Gastroesophageal sphincter (tissue), 4 donors: Measurements from ENCODE around the gene NEIL1. TPM values are rescaled to one million over a fixed set of nuclear protein-coding genes. Genes with fewer than 3 reads are reported as not detected.
"Not testable (repeated sequence)": the region's sequence is repeated elsewhere in the genome, so short reads cannot be mapped to it uniquely, and the experiment has no call there.

Experiments used
- ATAC-seq: fragments of 150-250 bp; one replicate; pipeline ENCODE4 v1.9.1; 2016; ENCODE audit warnings: mild to moderate bottlenecking, moderate library complexity
- H3K27ac ChIP-seq, 4 donors: fragments of 200-600 bp; sonication (generic) in 3 of 4; 1 replicate in 3 of 4; 2 replicates in 1 of 4; pipeline ENCODE4 v1.5.1; 2016 to 2019
- H3K27me3 ChIP-seq: fragments of 200-600 bp; sonication (generic); one replicate; pipeline ENCODE4 v1.5.1; 2019
- H3K36me3 ChIP-seq, 2 donors: fragments of 200-600 bp; sonication (generic); one replicate each; pipeline ENCODE4 v1.5.1; 2019; ENCODE audit warnings: control low read depth in 1 of 2
- H3K4me1 ChIP-seq, 3 donors: fragments of 200-600 bp; sonication (generic); 1 replicate in 2 of 3; 2 replicates in 1 of 3; pipeline ENCODE4 v1.5.1; 2016 to 2019; ENCODE audit warnings: control low read depth in 2 of 3
- H3K4me3 ChIP-seq, 2 donors: fragments of 200-600 bp; sonication (generic); one replicate each; pipeline ENCODE4 v1.5.1; 2019; ENCODE audit warnings: mild to moderate bottlenecking in 1 of 2, moderate library complexity in 1 of 2
- H3K9me3 ChIP-seq, 3 donors: fragments of 200-600 bp; sonication (generic); one replicate each; pipeline ENCODE4 v1.5.1; 2017 to 2019; ENCODE audit warnings: control low read depth in 2 of 3
- CTCF ChIP-seq, 4 experiments: fragments of 200-600 bp in 2 of 4; fragments of 450-650 bp in 2 of 4; sonication (generic) in 1 of 4; IDR thresholded peaks; one replicate each; pipeline ENCODE4 v1.5.1; 2017 to 2019; ENCODE audit warnings: antibody characterized with exemption in 4 of 4, mild to moderate bottlenecking in 2 of 4, moderate library complexity in 2 of 4
- EP300 ChIP-seq: sonication (generic); formaldehyde crosslinking; IDR thresholded peaks from one replicate; pipeline ENCODE4 v1.6.1; 2017; ENCODE audit warnings: antibody characterized with exemption, mild to moderate bottlenecking
- POLR2A ChIP-seq, 2 donors: fragments of 450-650 bp; IDR thresholded peaks; one replicate each; pipeline ENCODE4 v1.6.1; 2017; ENCODE audit warnings: antibody characterized with exemption in 2 of 2, mild to moderate bottlenecking in 2 of 2, moderate library complexity in 1 of 2
- POLR2AphosphoS5 ChIP-seq: sonication (generic); formaldehyde crosslinking; IDR thresholded peaks from one replicate; pipeline ENCODE4 v1.6.1; 2017; ENCODE audit warnings: antibody characterized with exemption
- WGBS, 2 donors: methylation state at CpG; one replicate each; pipeline ENCODE4 v1.1.5; 2018; ENCODE audit warnings: low coverage in 1 of 2; 5-methylcytosine and 5-hydroxymethylcytosine counted together
- total RNA-seq, 4 donors: library from RNA; depleted of rRNA; stranded (reverse); fragments of >200 nt; gene quantifications; one replicate each; pipeline ENCODE4 v1.1.0, GENCODE V29; 2016

Gene NEIL1
- total RNA-seq, 4 donors from 2014 or later = 8.7 to 47.8 (median 28.9) TPM

GRCh38 chr15:75306188-75306587 lies 40.7 kb upstream of the NEIL1 start:
- ATAC-seq = no peak
- H3K9me3 ChIP-seq = no peaks in the 10 kb centered on the region
- no peak overlapping the region for H3K4me3 ChIP-seq
- no peaks in the 10 kb centered on the region for H3K36me3 ChIP-seq
- H3K27ac ChIP-seq = no peak overlapping the region
- WGBS, 2 donors = 49 to 53% methylated on average over 3 of the region's 3 CpGs
- TF ChIP-seq CTCF (IDR thresholded peaks at IDR 0.05) (no peak), POLR2AphosphoS5 (no peak), EP300 (no peak), POLR2A (IDR thresholded peaks at IDR 0.05) (no peak)
- H3K4me1 ChIP-seq = no peaks in the 10 kb centered on the region
- H3K27me3 ChIP-seq = peaks cover 54% of the 10 kb centered on the region

DNA sequence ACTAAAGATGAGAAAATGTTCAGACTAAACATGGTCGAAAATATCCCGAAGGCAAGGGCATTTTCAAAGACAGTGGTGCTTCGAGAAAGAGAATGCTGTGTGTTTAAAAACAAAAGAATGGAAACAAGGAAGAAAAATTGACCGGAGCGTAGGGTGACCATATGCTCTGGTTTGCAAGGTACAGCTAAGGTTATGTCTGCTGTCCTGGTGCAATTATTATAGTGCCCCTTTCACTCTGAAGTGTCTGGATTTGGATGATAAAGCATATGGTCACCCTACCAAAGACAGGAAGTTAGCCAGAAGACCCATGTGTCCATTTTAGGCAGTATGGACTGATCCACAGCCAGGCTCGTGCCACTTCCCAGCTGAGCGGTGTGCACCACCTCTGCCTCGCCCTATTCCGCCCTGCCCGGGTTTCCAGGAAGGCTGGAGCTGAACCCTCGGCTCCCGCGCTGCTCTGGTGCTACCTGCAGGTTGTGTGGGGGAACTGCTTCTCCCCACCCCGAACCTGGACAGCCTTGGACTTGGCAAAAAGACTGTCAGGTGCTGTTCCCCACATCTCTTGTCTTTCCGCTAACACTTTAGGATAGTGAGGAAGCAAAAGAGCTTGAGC lies 39.0 kb upstream of the NEIL1 start:
- Histone ChIP-seq H3K36me3 (no peaks in the 10 kb centered on the region), H3K9me3 (no peaks in the 10 kb centered on the region), H3K27me3 (peaks cover 54% of the 10 kb centered on the region), H3K4me3 (no peak overlapping the region), H3K4me1 (no peaks in the 10 kb centered on the region), H3K27ac (no peak overlapping the region)
- no peak for ATAC-seq
- WGBS, 2 donors = 18 to 67% methylated on average over 6 of the region's 15 CpGs
- TF ChIP-seq EP300 = no peak
- TF ChIP-seq CTCF (IDR thresholded peaks at IDR 0.05) = no peak
- no peak for TF ChIP-seq POLR2A (IDR thresholded peaks at IDR 0.05)
- TF ChIP-seq POLR2AphosphoS5 = no peak

DNA sequence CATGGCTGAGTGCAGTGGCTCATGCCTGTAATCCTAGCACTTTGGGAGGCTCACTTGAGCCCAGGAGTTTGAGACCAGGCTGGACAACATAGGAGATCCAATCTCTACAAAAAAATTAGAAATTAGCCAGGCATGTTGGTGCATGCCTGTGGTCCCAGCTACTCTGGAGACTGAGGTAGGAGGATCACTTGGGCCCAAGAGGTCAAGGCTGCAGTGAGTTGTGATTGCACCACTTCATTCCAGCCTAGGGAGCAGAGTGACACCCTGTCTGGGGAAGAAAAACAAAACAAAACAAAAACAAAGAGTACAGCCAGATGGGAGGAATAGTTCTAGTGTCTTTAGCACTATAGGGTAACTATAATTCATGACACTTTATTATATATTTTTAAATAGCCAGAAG lies 37.1 kb upstream of the NEIL1 start:
- Histone ChIP-seq H3K4me3 (no peak overlapping the region), H3K4me1 (no peaks in the 10 kb centered on the region), H3K36me3 (no peaks in the 10 kb centered on the region), H3K27ac (no peak overlapping the region), H3K9me3 (no peaks in the 10 kb centered on the region), H3K27me3 (peaks cover 46% of the 10 kb centered on the region)
- no peak for TF ChIP-seq CTCF (IDR thresholded peaks at IDR 0.05)
- TF ChIP-seq POLR2A (IDR thresholded peaks at IDR 0.05) = no peak
- no peak for TF ChIP-seq EP300
- ATAC-seq = no peak

- ATAC-seq, H3K27ac ChIP-seq, H3K4me3 ChIP-seq, H3K36me3 ChIP-seq, H3K9me3 ChIP-seq, H3K4me1 ChIP-seq: not testable (repeated sequence)
- WGBS, 2 donors = 75% methylated on average over 1 of the region's 1 CpG; no CpG with 5 or more reads in 1 of the 2 donors
- H3K27me3 ChIP-seq = peaks cover 26% of the 10 kb centered on the region
Measured at GRCh38 chr15:75312548-75312947, 34.3 kb upstream of the NEIL1 start.

DNA sequence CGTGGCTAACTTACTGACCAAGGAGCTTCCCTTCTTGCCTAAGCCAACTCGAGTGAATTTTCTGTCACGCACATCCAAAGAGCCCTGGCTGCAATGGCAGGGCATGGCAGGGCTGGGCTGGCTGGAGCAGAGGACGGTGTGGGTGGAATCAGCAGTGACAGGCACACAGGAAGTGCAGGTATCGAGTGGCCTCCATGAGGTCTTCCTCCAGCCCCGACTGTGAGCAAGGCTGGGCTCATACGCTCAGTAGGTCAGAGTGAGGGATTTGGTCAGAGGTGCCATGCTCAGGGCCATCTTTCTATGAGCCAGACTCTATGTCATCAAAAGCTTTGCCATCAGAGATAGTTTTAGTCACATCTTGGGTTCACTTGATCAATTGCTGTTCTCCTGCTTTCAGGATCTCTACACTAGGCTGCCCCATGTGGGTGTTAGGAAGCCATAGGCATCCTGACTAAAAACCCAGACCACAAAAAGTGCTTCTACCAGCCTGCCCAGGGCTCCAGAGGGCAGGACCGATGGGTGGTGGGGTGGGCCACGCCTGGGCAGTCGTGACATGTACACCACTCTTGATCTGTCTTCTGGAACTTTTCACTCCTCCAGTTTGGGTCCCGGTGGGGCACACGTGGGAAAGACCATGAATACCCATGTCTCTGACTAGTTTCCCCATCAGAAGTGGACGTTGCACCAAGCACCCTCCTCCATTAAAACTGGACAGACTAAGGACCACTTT lies 33.6 kb upstream of the NEIL1 start:
- Histone ChIP-seq H3K27ac (no peak overlapping the region), H3K36me3 (no peaks in the 10 kb centered on the region), H3K4me1 (no peaks in the 10 kb centered on the region), H3K27me3 (peaks cover 20% of the 10 kb centered on the region), H3K4me3 (no peak overlapping the region), H3K9me3 (no peaks in the 10 kb centered on the region)
- 78% methylated on average over 11 of the region's 13 CpGs; no CpG with 5 or more reads in 1 of the 2 donors for WGBS, 2 donors
- no peak for TF ChIP-seq POLR2AphosphoS5
- no peak for ATAC-seq

DNA sequence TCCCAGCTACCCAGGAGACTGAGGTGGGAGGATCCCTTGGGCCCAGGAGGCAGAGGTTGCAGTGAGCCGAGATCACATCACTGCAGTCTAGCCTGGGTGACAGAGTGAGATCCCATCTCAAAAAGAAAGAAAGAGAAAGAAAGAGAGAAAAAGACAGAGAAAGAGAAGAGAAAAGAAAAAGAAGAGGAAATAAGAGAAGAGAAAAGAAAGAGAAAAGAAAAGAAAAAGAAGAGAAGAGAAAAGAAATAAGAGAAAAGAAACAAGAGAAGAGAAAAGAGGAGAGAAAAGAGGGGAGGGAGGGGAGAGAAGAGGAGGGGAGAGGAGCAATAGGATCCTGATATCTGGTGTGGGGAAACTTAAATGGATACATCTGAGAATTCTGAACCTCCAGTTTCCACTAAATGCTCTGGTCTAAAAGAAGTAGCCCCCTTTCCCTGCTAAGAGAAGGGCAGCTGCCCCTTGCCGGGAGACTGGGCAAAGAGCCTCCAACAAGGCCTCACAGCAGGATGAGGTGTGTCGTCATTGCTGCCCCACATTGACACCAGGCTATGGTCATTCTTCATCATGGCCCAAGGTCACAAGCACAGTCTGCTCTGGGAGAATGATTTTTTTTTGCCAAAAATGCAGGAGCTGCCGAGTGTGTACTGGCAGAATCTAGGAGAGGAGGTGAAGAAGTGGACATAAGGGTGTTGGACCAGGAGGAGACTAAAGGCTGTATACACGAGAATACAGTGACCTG lies 32.1 kb upstream of the NEIL1 start:
- Histone ChIP-seq H3K4me3 (no peak overlapping the region), H3K4me1 (no peaks in the 10 kb centered on the region), H3K27me3 (peaks cover 6% of the 10 kb centered on the region), H3K27ac (no peak overlapping the region), H3K9me3 (no peaks in the 10 kb centered on the region), H3K36me3 (no peaks in the 10 kb centered on the region)
- TF ChIP-seq EP300 (no peak), CTCF (IDR thresholded peaks at IDR 0.05) (no peak), POLR2AphosphoS5 (no peak), POLR2A (IDR thresholded peaks at IDR 0.05) (no peak)
- no peak for ATAC-seq
- 62 to 72% methylated on average over 2 to 4 of the region's 5 CpGs for WGBS, 2 donors

GRCh38 chr15:75319231-75319897 lies 27.5 kb upstream of the NEIL1 start:
- H3K4me1 ChIP-seq, H3K4me3 ChIP-seq, ATAC-seq, H3K9me3 ChIP-seq, H3K27me3 ChIP-seq, H3K27ac ChIP-seq, H3K36me3 ChIP-seq: not testable (repeated sequence)
- WGBS, 2 donors = 83 to 86% methylated on average over 2 to 5 of the region's 5 CpGs
